ENCODE data around the gene PPIG. TPM values are rescaled to one million over a fixed set of nuclear protein-coding genes. Genes with fewer than 3 reads are reported as not detected.
A peak's percentile ranks its signal among the peaks of the same experiment; 100 is the strongest.
"Not testable (repeated sequence)": the region's sequence is repeated elsewhere in the genome, so short reads cannot be mapped to it uniquely, and the experiment has no call there.

PPIG gene
- total RNA-seq, 1 donor from 2014 or later = 88.4 TPM

DNA sequence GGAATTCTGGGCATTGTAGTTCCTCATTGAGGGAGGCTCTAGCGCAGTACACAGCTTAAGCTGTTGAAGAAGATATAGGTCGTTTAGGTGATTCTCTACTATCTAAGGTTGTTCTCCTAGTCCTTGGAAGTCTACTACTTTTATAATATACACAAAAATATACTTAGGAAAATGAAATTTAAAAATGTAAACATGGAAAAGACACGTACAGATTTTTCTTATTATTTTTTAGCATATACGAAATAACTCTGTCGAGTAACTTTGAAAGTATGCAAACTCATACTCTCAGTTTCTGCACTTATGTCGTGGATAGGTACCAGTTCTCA, 10.2 kb upstream of the PPIG start:
- Histone ChIP-seq H3K27me3 (peaks cover 6% of the 10 kb centered on the region), H3K9ac (no peak overlapping the region), H3K27ac (no peak overlapping the region), H3K4me2 (peak overlapping the region; percentile 97), H3F3A (ENCODE audit: low read depth) (peaks cover 8% of the 10 kb centered on the region), H2AFZ (replicated peaks) (peak overlapping the region; percentile 87), H3K9me3 (ENCODE audit: low read depth) (no peaks in the 10 kb centered on the region), H3K79me2 (ENCODE audit: low read depth) (peaks cover 45% of the 10 kb centered on the region), H3K4me1 (peaks cover 11% of the 10 kb centered on the region), H3K4me3 (peak overlapping the region; percentile 70), H3K36me3 (no peaks in the 10 kb centered on the region), H4K20me1 (ENCODE audit: low read depth) (no peaks in the 10 kb centered on the region)
- Mint-ChIP-seq H3K27me3 (ENCODE audit: insufficient read depth, low read depth) (peaks cover 4% of the 10 kb centered on the region), H3K9me3 (peaks cover 6% of the 10 kb centered on the region), H3K27ac (no peak overlapping the region), H3K4me1 (peaks cover 12% of the 10 kb centered on the region), H3K36me3 (no peaks in the 10 kb centered on the region), H3K4me3 (peak overlapping the region; percentile 94)
- TF ChIP-seq EZH2phosphoT487 (IDR thresholded peaks at IDR 0.05) (no peak), EZH2 (IDR thresholded peaks at IDR 0.05) (no peak)
- TF ChIP-seq, protein P1, sequence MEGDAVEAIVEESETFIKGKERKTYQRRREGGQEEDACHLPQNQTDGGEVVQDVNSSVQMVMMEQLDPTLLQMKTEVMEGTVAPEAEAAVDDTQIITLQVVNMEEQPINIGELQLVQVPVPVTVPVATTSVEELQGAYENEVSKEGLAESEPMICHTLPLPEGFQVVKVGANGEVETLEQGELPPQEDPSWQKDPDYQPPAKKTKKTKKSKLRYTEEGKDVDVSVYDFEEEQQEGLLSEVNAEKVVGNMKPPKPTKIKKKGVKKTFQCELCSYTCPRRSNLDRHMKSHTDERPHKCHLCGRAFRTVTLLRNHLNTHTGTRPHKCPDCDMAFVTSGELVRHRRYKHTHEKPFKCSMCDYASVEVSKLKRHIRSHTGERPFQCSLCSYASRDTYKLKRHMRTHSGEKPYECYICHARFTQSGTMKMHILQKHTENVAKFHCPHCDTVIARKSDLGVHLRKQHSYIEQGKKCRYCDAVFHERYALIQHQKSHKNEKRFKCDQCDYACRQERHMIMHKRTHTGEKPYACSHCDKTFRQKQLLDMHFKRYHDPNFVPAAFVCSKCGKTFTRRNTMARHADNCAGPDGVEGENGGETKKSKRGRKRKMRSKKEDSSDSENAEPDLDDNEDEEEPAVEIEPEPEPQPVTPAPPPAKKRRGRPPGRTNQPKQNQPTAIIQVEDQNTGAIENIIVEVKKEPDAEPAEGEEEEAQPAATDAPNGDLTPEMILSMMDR (IDR thresholded peaks at IDR 0.05) = no peak
- DNase-seq (ENCODE audit: low spot score) = no peak

DNA sequence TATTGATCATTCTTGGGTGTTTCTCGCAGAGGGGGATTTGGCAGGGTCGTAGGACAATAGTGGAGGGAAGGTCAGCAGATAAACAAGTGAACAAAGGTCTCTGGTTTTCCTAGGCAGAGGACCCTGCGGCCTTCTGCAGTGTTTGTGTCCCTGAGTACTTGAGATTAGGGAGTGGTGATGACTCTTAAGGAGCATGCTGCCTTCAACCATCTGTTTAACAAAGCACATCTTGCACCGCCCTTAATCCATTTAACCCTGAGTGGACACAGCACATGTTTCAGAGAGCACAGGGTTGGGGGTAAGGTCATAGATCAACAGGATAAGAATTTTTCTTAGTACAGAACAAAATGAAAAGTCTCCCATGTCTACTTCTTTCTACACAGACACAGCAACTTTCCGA, 9.6 kb upstream of the PPIG start:
- not testable (repeated sequence) for H3K9ac ChIP-seq; H3K4me3 ChIP-seq; H3K4me2 ChIP-seq; H3K27me3 Mint-ChIP-seq (ENCODE audit: insufficient read depth, low read depth); DNase-seq (ENCODE audit: low spot score); H2AFZ ChIP-seq (replicated peaks); H3K36me3 ChIP-seq; H3K9me3 Mint-ChIP-seq; H3K27ac Mint-ChIP-seq; H3K36me3 Mint-ChIP-seq; H3K9me3 ChIP-seq (ENCODE audit: low read depth); H4K20me1 ChIP-seq (ENCODE audit: low read depth); H3K27ac ChIP-seq; H3F3A ChIP-seq (ENCODE audit: low read depth)
- peaks cover 41% of the 10 kb centered on the region for H3K79me2 ChIP-seq (ENCODE audit: low read depth)
- H3K27me3 ChIP-seq = peaks cover 12% of the 10 kb centered on the region
- Mint-ChIP-seq H3K4me1 (peaks cover 12% of the 10 kb centered on the region), H3K4me3 (peak overlapping the region; percentile 67)
- H3K4me1 ChIP-seq = peaks cover 11% of the 10 kb centered on the region

DNA sequence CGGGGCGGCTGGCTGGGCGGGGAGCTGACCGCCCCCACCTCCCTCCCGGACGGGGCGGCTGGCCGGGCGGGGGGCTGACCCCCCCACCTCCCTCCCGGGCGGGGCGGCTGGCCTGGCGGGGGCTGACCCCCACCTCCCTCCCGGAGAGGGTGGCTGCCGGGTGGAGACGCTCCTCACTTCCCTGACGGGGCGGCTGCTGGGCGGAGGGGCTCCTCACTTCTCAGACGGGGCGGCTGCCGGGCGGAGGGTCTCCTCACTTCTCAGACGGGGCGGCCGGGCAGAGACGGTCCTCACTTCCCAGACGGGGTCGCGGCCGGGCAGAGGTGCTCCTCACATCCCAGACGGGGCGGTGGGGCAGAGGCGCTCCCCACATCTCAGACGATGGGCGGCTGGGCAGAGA, 8.9 kb upstream of the PPIG start:
- Histone ChIP-seq H3K27me3 (peaks cover 14% of the 10 kb centered on the region), H3K4me1 (peaks cover 11% of the 10 kb centered on the region), H3K79me2 (ENCODE audit: low read depth) (peaks cover 34% of the 10 kb centered on the region)
- H3K27me3 Mint-ChIP-seq (ENCODE audit: insufficient read depth, low read depth); H3F3A ChIP-seq (ENCODE audit: low read depth); H3K36me3 ChIP-seq; H3K4me3 Mint-ChIP-seq; H3K9me3 ChIP-seq (ENCODE audit: low read depth); H3K9me3 Mint-ChIP-seq; H2AFZ ChIP-seq (replicated peaks); H3K27ac ChIP-seq; H3K4me3 ChIP-seq; H3K27ac Mint-ChIP-seq; H4K20me1 ChIP-seq (ENCODE audit: low read depth); H3K9ac ChIP-seq; H3K36me3 Mint-ChIP-seq; H3K4me2 ChIP-seq; DNase-seq (ENCODE audit: low spot score): not testable (repeated sequence)
- peaks cover 12% of the 10 kb centered on the region for H3K4me1 Mint-ChIP-seq

DNA sequence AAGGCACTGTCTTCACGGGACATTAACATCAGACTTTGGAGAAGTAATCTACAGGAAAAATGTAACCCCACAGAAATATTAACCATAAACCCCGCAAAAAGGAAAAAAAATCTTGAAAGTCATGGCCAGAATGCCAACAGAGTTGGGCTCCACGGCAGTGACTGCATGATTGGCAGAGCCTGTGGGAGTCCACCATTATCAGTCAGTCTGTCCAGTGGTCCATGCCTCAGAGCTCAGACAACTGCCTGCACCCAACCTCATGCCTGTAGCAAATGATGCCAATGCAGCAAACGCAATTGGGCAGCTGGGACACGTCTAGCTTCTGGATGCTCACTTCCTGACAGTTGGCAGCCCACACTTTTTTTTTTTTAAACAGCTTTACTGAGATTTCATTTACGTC, 5.1 kb upstream of the PPIG start:
- H3K27me3 Mint-ChIP-seq (ENCODE audit: insufficient read depth, low read depth) = peaks cover 3% of the 10 kb centered on the region
- H3K27ac Mint-ChIP-seq = no peak overlapping the region
- peaks cover 2% of the 10 kb centered on the region for H3K36me3 Mint-ChIP-seq
- no peak overlapping the region for H3K4me3 Mint-ChIP-seq
- no peak overlapping the region for H3K4me2 ChIP-seq
- H2AFZ ChIP-seq (replicated peaks) = no peak overlapping the region
- DNase-seq (ENCODE audit: low spot score) = no peak
- peaks cover 14% of the 10 kb centered on the region for H3K27me3 ChIP-seq
- no peaks in the 10 kb centered on the region for H3K36me3 ChIP-seq
- H3K4me1 ChIP-seq = no peaks in the 10 kb centered on the region
- H3K79me2 ChIP-seq (ENCODE audit: low read depth) = no peaks in the 10 kb centered on the region
- H3K27ac ChIP-seq = no peak overlapping the region
- no peaks in the 10 kb centered on the region for H3K4me1 Mint-ChIP-seq
- peaks cover 20% of the 10 kb centered on the region for H3K9me3 Mint-ChIP-seq
- H3K4me3 ChIP-seq = no peak overlapping the region
- H3K9ac ChIP-seq = no peak overlapping the region
- no peaks in the 10 kb centered on the region for H4K20me1 ChIP-seq (ENCODE audit: low read depth)
- no peaks in the 10 kb centered on the region for H3K9me3 ChIP-seq (ENCODE audit: low read depth)
- TF ChIP-seq, protein P1 (IDR thresholded peaks at IDR 0.05) = no peak
- TF ChIP-seq EZH2phosphoT487 (IDR thresholded peaks at IDR 0.05) = no peak
- TF ChIP-seq EZH2 (IDR thresholded peaks at IDR 0.05) = no peak
- peaks cover 4% of the 10 kb centered on the region for H3F3A ChIP-seq (ENCODE audit: low read depth)

DNA sequence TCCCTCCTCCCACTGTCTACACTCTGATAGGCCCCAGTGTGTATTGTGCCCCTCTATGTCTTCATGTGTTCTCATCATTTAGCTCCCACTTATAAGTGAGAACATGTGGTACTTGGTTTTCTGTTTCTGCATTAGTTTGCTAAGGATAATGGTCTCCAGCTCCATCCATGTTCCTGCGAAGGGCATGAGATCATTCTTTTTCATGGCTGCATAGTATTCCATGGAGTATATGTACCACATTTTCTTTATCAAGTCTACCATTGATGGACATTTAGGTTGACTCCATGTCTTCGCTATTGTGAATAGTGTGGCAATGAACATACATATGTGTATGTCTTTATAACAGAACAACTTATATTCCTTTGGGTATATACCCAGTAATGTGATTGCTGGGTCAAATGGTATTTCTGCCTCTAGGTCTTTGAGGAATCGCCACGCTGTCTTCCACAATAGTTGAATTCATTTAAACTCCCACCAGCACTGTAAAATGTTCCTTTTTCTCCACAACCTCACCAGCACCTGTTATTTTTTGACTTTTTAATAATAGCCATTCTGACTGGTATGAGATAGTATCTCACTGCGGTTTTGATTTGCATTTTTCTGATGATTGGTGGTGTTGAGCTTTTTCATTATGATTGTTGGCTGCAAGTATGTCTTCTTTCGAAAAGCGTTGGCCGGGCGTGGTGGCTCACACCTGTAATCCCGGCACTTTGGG, 1.4 kb upstream of the PPIG start:
- peaks cover 16% of the 10 kb centered on the region for H4K20me1 ChIP-seq (ENCODE audit: low read depth)
- H3K27ac ChIP-seq; H3K27me3 Mint-ChIP-seq (ENCODE audit: insufficient read depth, low read depth); H3K9me3 ChIP-seq (ENCODE audit: low read depth); H3K9ac ChIP-seq; H3K27ac Mint-ChIP-seq; H3K36me3 ChIP-seq; H2AFZ ChIP-seq (replicated peaks); H3K4me1 ChIP-seq; DNase-seq (ENCODE audit: low spot score); H3K4me2 ChIP-seq; H3K36me3 Mint-ChIP-seq; H3K4me3 ChIP-seq: not testable (repeated sequence)
- peak overlapping the region; percentile 79 for H3K4me3 Mint-ChIP-seq
- peaks cover 11% of the 10 kb centered on the region for H3K4me1 Mint-ChIP-seq
- H3K27me3 ChIP-seq = peaks cover 14% of the 10 kb centered on the region
- H3F3A ChIP-seq (ENCODE audit: low read depth) = peaks cover 14% of the 10 kb centered on the region
- peaks cover 35% of the 10 kb centered on the region for H3K79me2 ChIP-seq (ENCODE audit: low read depth)
- H3K9me3 Mint-ChIP-seq = peaks cover 17% of the 10 kb centered on the region
